HCT116 (cell line): ENCODE results near the gene ZNF438. TPM values are rescaled to one million over a fixed set of nuclear protein-coding genes. Genes with fewer than 3 reads are reported as not detected.

ENCODE experiments used
- ATAC-seq: fragments of 200-7000 bp; cut with Tn5 transposase; 2 replicates; pipeline ENCODE4 v1.9.1; 2020; ENCODE audit warnings: mild to moderate bottlenecking, moderate library complexity
- BruUV-seq: library from RNA; stranded (reverse); fragments of 400-500 nt; replicated peaks from 2 replicates; lab custom pipeline; 2021; lab: Mats Ljungman, UMichigan
- CTCF ChIA-PET: fragments of 300-600 bp; sonication (Branson Sonifier 250); formaldehyde crosslinking; loops from one replicate; lab custom pipeline; 2021; ENCODE audit warnings: antibody characterized with exemption; lab: Charles Lee
- POLR2A ChIA-PET: fragments of 300-600, 350-600 bp; sonication (Branson Sonifier 250); formaldehyde crosslinking; loops from one replicate; lab custom pipeline; 2021; ENCODE audit warnings: antibody characterized with exemption; lab: Charles Lee
- RAD21 ChIA-PET, 2 experiments: fragments of 300-600 bp; sonication (Branson Sonifier 250); formaldehyde crosslinking; loops; one replicate each; lab custom pipeline; 2023; ENCODE audit warnings: low total read pairs in 2 of 2; ENCODE audit not compliant: uncharacterized antibody in 2 of 2, unreplicated experiment in 2 of 2, low non-redundant PET in 1 of 2; lab: Charles Lee
- DNase-seq: peaks from one replicate; pipeline ENCODE4 v3.0.0-alpha.2; 2010; ENCODE audit warnings: low read depth, low spot score
- H2AFZ ChIP-seq: fragments of 200-600 bp; shearing (Covaris generic), sonication (generic); 2 replicates; pipeline ENCODE4 v1.6.1; 2017; ENCODE audit warnings: low read depth, mixed run types, mixed read lengths, antibody characterized with exemption, low read length; ENCODE audit not compliant: poor library complexity, severe bottlenecking
- H3K27ac ChIP-seq: 2 replicates; pipeline ENCODE4 v1.5.1; 2012; ENCODE audit warnings: low read depth, low read length
- H3K27me3 ChIP-seq: fragments of 200-600 bp; sonication (generic); 2 replicates; pipeline ENCODE4 v1.6.1; 2016; ENCODE audit warnings: mixed run types, low read length, mixed read lengths; ENCODE audit not compliant: insufficient read depth
- H3K36me3 ChIP-seq, 2 experiments: fragments of 200-500 bp in 1 of 2; fragments of 200-600 bp in 1 of 2; sonication (Bioruptor generic) in 1 of 2; sonication (generic) in 1 of 2; 2 replicates each; pipeline versions ENCODE4 v1.5.1 to v1.6.1; 2014 to 2016; ENCODE audit warnings: low read length in 2 of 2, inconsistent platforms in 1 of 2, mixed read lengths in 1 of 2, mixed run types in 1 of 2; ENCODE audit not compliant: insufficient read depth in 2 of 2, control insufficient read depth in 1 of 2
- H3K4me1 ChIP-seq, 2 experiments: fragments of 200-600 bp in 1 of 2; sonication (generic) in 1 of 2; 2 replicates each; pipeline versions ENCODE4 v1.5.1 to v1.6.1; 2012 to 2017; ENCODE audit warnings: low read length in 2 of 2, inconsistent platforms in 1 of 2, mild to moderate bottlenecking in 1 of 2, mixed read lengths in 1 of 2, mixed run types in 1 of 2, moderate library complexity in 1 of 2; ENCODE audit not compliant: insufficient read depth in 2 of 2, control insufficient read depth in 1 of 2
- H3K4me2 ChIP-seq: fragments of 200-600 bp; sonication (generic); 2 replicates; pipeline ENCODE4 v1.6.1; 2017; ENCODE audit warnings: mixed run types, low read length, mixed read lengths
- H3K4me3 ChIP-seq, 2 experiments: fragments of 200-600 bp in 1 of 2; sonication (generic) in 1 of 2; replicated peaks in 1 of 2; 2 replicates each; pipeline ENCODE4 v1.5.1; 2011 to 2016; ENCODE audit warnings: low read length in 2 of 2, control low read depth in 1 of 2, low read depth in 1 of 2, mild to moderate bottlenecking in 1 of 2, mixed read lengths in 1 of 2, mixed run types in 1 of 2
- H3K79me2 ChIP-seq: fragments of 200-600 bp; sonication (generic); 2 replicates; pipeline ENCODE4 v1.6.1; 2017; ENCODE audit warnings: mild to moderate bottlenecking, mixed run types, low read length, moderate library complexity, mixed read lengths; ENCODE audit not compliant: insufficient read depth
- H3K9ac ChIP-seq: fragments of 200-600 bp; sonication (generic); 2 replicates; pipeline ENCODE4 v1.6.1; 2016; ENCODE audit warnings: low read length, mixed read lengths
- H3K9me2 ChIP-seq: fragments of 200-600 bp; sonication (generic), shearing (Covaris generic); 2 replicates; pipeline ENCODE4 v1.6.1; 2017; ENCODE audit warnings: mixed run types, mild to moderate bottlenecking, moderate library complexity; ENCODE audit not compliant: insufficient read depth
- H3K9me3 ChIP-seq, 2 experiments: fragments of 200-500 bp in 1 of 2; fragments of 200-600 bp in 1 of 2; sonication (Bioruptor generic) in 1 of 2; sonication (generic) in 1 of 2; 2 replicates each; pipeline ENCODE4 v1.6.1; 2014 to 2017; ENCODE audit warnings: low read length in 2 of 2, mixed read lengths in 2 of 2, inconsistent platforms in 1 of 2, low read depth in 1 of 2, mild to moderate bottlenecking in 1 of 2, mixed run types in 1 of 2, moderate library complexity in 1 of 2; ENCODE audit not compliant: control insufficient read depth in 1 of 2, insufficient read depth in 1 of 2
- H4K20me1 ChIP-seq: fragments of 200-600 bp; sonication (generic), shearing (Covaris generic); 2 replicates; pipeline ENCODE4 v1.6.1; 2017; ENCODE audit warnings: mixed run types, mild to moderate bottlenecking, moderate library complexity; ENCODE audit not compliant: insufficient read depth
- CBX3 ChIP-seq: IDR thresholded peaks from 2 replicates; pipeline ENCODE4 v1.6.1; 2012; ENCODE audit warnings: low read depth
- CEBPB ChIP-seq: IDR thresholded peaks from 2 replicates; pipeline ENCODE4 v1.6.1; 2012; ENCODE audit warnings: low read depth
- EGR1 ChIP-seq: IDR thresholded peaks from 2 replicates; pipeline ENCODE4 v1.6.1; 2012; ENCODE audit warnings: low read depth
- ELF1 ChIP-seq: IDR thresholded peaks from 2 replicates; pipeline ENCODE4 v1.6.1; 2012; ENCODE audit warnings: low read depth, borderline replicate concordance
- EZH2 ChIP-seq: fragments of 200-600 bp; sonication (generic); IDR thresholded peaks from 2 replicates; pipeline ENCODE4 v1.6.1; 2017; ENCODE audit warnings: antibody characterized with exemption, mixed run types
- EZH2phosphoT487 ChIP-seq: fragments of 200-600 bp; IDR thresholded peaks from 2 replicates; pipeline ENCODE4 v1.6.1; 2018; ENCODE audit warnings: antibody characterized with exemption, borderline replicate concordance
- RAD21 ChIP-seq: IDR thresholded peaks from 2 replicates; pipeline ENCODE4 v1.6.1; 2012; ENCODE audit warnings: low read depth, mild to moderate bottlenecking
- SIN3A ChIP-seq: IDR thresholded peaks from 2 replicates; pipeline ENCODE4 v1.6.1; 2012; ENCODE audit warnings: low read depth
- SRF ChIP-seq: IDR thresholded peaks from 2 replicates; pipeline ENCODE4 v1.6.1; 2012; ENCODE audit warnings: low read depth
- TCF7L2 ChIP-seq: IDR thresholded peaks from 2 replicates; pipeline ENCODE4 v1.7.0; 2011; ENCODE audit warnings: borderline replicate concordance, inconsistent platforms; ENCODE audit not compliant: insufficient read depth, insufficient read length; ENCODE audit errors: extremely low read depth
- ZFX ChIP-seq: fragments of 450-650 bp; IDR thresholded peaks from 2 replicates; pipeline ENCODE4 v1.6.1; 2017
- ZNF274 ChIP-seq: fragments of 200-500 bp; sonication (Bioruptor generic); IDR thresholded peaks from 2 replicates; pipeline ENCODE4 v1.6.1; 2014; ENCODE audit warnings: mild to moderate bottlenecking, low read depth, low read length, inconsistent platforms
- intact Hi-C: fragments of 100-400 bp; cut with micrococcal nuclease; formaldehyde crosslinking; loops from 2 replicates; pipeline ENCODE4 v1.10.0; 2022
- total RNA-seq: library from RNA; stranded (reverse); gene quantifications from one replicate; pipeline ENCODE4 v1.2.1, GENCODE V29; 2021; ENCODE audit not compliant: unreplicated experiment
- TF ChIP-seq, protein P1 (sequence below), 3 experiments: fragments of 200-600 bp in 1 of 3; sonication (generic) in 1 of 3; IDR thresholded peaks in 2 of 3; conservative IDR thresholded peaks in 1 of 3; 2 replicates each; pipeline ENCODE4 v1.5.1; 2012 to 2017; ENCODE audit warnings: low read depth in 2 of 3, low read length in 2 of 3, antibody characterized with exemption in 1 of 3, borderline replicate concordance in 1 of 3, control low read depth in 1 of 3, mild to moderate bottlenecking in 1 of 3, mixed read lengths in 1 of 3, mixed run types in 1 of 3, moderate library complexity in 1 of 3; ENCODE audit not compliant: insufficient read depth in 1 of 3
- TF ChIP-seq, protein P2 (sequence below): IDR thresholded peaks from 2 replicates; pipeline ENCODE4 v1.6.1; 2012; ENCODE audit warnings: low read depth

Gene ZNF438
- total RNA-seq, 1 experiment from 2014 or later: 3.3 TPM

DNA sequence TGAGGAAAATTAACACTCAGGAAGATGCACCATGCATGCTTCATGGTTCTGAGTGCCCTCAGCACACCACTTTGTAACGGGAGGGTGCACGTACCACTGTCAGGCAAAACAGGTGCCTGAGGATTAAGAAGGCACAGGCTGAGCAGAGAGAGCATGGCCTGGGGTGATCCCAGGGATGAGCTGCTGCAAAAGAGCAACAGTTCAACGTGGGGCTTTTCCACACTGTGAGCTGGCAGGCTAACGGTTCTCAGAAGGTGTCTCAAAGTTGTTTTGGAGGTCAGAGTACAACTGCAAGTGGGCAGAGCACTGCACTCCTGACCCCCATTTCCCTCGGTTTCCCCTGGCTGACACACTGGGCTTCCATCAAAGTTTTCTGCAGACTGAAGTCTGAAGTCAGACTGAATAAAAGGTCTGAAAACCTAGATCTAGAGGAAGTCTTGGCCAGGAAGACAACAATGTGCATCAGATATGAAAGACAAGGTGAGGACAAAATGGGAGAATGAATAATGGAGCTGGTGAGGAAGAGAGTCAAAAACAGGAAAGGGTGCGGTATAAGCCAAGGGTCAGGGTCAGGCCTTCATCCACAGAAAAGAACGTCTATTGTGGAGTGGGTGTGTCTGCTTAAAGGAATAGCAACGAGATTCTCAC lies 20.5 kb downstream of the ZNF438 start:
- RAD21 ChIA-PET: no interaction called here
- Histone ChIP-seq H3K27ac (no peak overlapping the region), H3K79me2 (no peaks in the 10 kb centered on the region), H3K4me3 (no peak overlapping the region)
- POLR2A ChIA-PET: no interaction called here
- ATAC-seq: no peak
- CTCF ChIA-PET: no interaction called here
- intact Hi-C loops: no loop called here
- TF ChIP-seq RAD21: no peak
- no peak for TF ChIP-seq CBX3
- TF ChIP-seq EZH2: no peak
- no peak for TF ChIP-seq ZNF274
- no peak for TF ChIP-seq ZFX
- TF ChIP-seq, protein P1, sequence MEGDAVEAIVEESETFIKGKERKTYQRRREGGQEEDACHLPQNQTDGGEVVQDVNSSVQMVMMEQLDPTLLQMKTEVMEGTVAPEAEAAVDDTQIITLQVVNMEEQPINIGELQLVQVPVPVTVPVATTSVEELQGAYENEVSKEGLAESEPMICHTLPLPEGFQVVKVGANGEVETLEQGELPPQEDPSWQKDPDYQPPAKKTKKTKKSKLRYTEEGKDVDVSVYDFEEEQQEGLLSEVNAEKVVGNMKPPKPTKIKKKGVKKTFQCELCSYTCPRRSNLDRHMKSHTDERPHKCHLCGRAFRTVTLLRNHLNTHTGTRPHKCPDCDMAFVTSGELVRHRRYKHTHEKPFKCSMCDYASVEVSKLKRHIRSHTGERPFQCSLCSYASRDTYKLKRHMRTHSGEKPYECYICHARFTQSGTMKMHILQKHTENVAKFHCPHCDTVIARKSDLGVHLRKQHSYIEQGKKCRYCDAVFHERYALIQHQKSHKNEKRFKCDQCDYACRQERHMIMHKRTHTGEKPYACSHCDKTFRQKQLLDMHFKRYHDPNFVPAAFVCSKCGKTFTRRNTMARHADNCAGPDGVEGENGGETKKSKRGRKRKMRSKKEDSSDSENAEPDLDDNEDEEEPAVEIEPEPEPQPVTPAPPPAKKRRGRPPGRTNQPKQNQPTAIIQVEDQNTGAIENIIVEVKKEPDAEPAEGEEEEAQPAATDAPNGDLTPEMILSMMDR (IDR thresholded peaks at IDR 0.05 in 2 of 3, conservative IDR thresholded peaks at IDR 0.05 in 1 of 3; ENCODE audit: borderline replicate concordance in 1 of 3, insufficient read depth in 1 of 3, low read depth in 2 of 3, low read length in 2 of 3): no peak
- TF ChIP-seq TCF7L2: no peak
- TF ChIP-seq SIN3A: no peak
- no peak for TF ChIP-seq ELF1
- TF ChIP-seq EGR1: no peak
- TF ChIP-seq, protein P2, sequence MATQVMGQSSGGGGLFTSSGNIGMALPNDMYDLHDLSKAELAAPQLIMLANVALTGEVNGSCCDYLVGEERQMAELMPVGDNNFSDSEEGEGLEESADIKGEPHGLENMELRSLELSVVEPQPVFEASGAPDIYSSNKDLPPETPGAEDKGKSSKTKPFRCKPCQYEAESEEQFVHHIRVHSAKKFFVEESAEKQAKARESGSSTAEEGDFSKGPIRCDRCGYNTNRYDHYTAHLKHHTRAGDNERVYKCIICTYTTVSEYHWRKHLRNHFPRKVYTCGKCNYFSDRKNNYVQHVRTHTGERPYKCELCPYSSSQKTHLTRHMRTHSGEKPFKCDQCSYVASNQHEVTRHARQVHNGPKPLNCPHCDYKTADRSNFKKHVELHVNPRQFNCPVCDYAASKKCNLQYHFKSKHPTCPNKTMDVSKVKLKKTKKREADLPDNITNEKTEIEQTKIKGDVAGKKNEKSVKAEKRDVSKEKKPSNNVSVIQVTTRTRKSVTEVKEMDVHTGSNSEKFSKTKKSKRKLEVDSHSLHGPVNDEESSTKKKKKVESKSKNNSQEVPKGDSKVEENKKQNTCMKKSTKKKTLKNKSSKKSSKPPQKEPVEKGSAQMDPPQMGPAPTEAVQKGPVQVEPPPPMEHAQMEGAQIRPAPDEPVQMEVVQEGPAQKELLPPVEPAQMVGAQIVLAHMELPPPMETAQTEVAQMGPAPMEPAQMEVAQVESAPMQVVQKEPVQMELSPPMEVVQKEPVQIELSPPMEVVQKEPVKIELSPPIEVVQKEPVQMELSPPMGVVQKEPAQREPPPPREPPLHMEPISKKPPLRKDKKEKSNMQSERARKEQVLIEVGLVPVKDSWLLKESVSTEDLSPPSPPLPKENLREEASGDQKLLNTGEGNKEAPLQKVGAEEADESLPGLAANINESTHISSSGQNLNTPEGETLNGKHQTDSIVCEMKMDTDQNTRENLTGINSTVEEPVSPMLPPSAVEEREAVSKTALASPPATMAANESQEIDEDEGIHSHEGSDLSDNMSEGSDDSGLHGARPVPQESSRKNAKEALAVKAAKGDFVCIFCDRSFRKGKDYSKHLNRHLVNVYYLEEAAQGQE: no peak
- no peak for TF ChIP-seq EZH2phosphoT487
- no peak for TF ChIP-seq CEBPB
- TF ChIP-seq SRF: no peak
- TF ChIP-seq, all 23 proteins: peak for 0
- no TSS peak for BruUV-seq
- Histone ChIP-seq H4K20me1 (no peaks in the 10 kb centered on the region), H3K4me1 (peaks cover 0 to 9% of the 10 kb centered on the region in 2 experiments; a peak in 2 of 4 replicates), H3K36me3 (no peaks in the 10 kb centered on the region), H3K9me2 (no peaks in the 10 kb centered on the region), H3K27me3 (no peaks in the 10 kb centered on the region), H2AFZ (no peak overlapping the region), H3K9me3 (no peaks in the 10 kb centered on the region), H3K9ac (no peak overlapping the region), H3K4me2 (0 out of 2 replicates have a peak overlapping the region, but pooled peaks have one; percentile 4)
- no peak for DNase-seq
